GM23338 (cell line): ENCODE measurements around the gene OR2L13. TPM values are rescaled to one million over a fixed set of nuclear protein-coding genes. Genes with fewer than 3 reads are reported as not detected.

Experiments
- ATAC-seq: fragments of 200-7000 bp; cut with Tn5 transposase; 3 replicates; pipeline ENCODE4 v1.9.1; 2020
- DNase-seq: peaks from one replicate; pipeline ENCODE4 v3.0.0-alpha.2; 2015; ENCODE audit warnings: low spot score
- H2AFZ ChIP-seq: fragments of 200-600 bp; sonication (generic); 2 replicates; pipeline ENCODE4 v1.8.0; 2016; ENCODE audit warnings: antibody characterized with exemption, mild to moderate bottlenecking, moderate library complexity
- H3F3A ChIP-seq: fragments of 200-600 bp; sonication (generic); replicated peaks from 2 replicates; pipeline ENCODE4 v1.8.0; 2017; ENCODE audit warnings: antibody characterized with exemption, mixed run types, low read depth
- H3K27ac ChIP-seq: fragments of 200-600 bp; sonication (generic); 2 replicates; pipeline ENCODE4 v1.6.1; 2016; ENCODE audit warnings: low read depth
- H3K27me3 ChIP-seq: fragments of 200-600 bp; sonication (generic); 2 replicates; pipeline ENCODE4 v1.8.0; 2016; ENCODE audit warnings: mild to moderate bottlenecking, mixed run types, moderate library complexity; ENCODE audit not compliant: insufficient read depth
- H3K36me3 ChIP-seq: fragments of 200-600 bp; sonication (generic); 2 replicates; pipeline ENCODE4 v1.8.0; 2016; ENCODE audit warnings: mild to moderate bottlenecking; ENCODE audit not compliant: insufficient read depth
- H3K4me1 ChIP-seq: fragments of 200-600 bp; sonication (generic); 2 replicates; pipeline ENCODE4 v1.8.0; 2016; ENCODE audit warnings: mild to moderate bottlenecking, moderate library complexity; ENCODE audit not compliant: insufficient read depth
- H3K4me2 ChIP-seq: fragments of 200-600 bp; sonication (generic); 2 replicates; pipeline ENCODE4 v1.7.1; 2017; ENCODE audit warnings: mixed run types
- H3K4me3 ChIP-seq: fragments of 200-600 bp; sonication (generic); 2 replicates; pipeline ENCODE4 v1.6.1; 2016; ENCODE audit warnings: mixed run types
- H3K79me2 ChIP-seq: fragments of 200-600 bp; sonication (generic); replicated peaks from 2 replicates; pipeline ENCODE4 v1.8.0; 2017; ENCODE audit warnings: mild to moderate bottlenecking; ENCODE audit not compliant: insufficient read depth
- H3K9me2 ChIP-seq: fragments of 200-600 bp; sonication (generic); 2 replicates; pipeline ENCODE4 v1.8.0; 2017; ENCODE audit not compliant: insufficient read depth
- H4K20me1 ChIP-seq: fragments of 200-600 bp; sonication (generic); replicated peaks from 2 replicates; pipeline ENCODE4 v1.8.0; 2017; ENCODE audit warnings: mild to moderate bottlenecking; ENCODE audit not compliant: insufficient read depth
- H3K27ac Mint-ChIP-seq: 2 replicates; pipeline ENCODE4 v1.8.0; 2020; ENCODE audit warnings: inconsistent platforms, mild to moderate bottlenecking, moderate library complexity, mixed read lengths
- H3K27me3 Mint-ChIP-seq: 3 replicates; pipeline ENCODE4 v1.8.0; 2022; ENCODE audit warnings: low read depth, mild to moderate bottlenecking, moderate library complexity, mixed read lengths, inconsistent platforms; ENCODE audit not compliant: insufficient read depth, poor library complexity
- H3K36me3 Mint-ChIP-seq: 3 replicates; pipeline ENCODE4 v1.8.0; 2021; ENCODE audit warnings: low read depth, mild to moderate bottlenecking, inconsistent platforms, moderate library complexity, mixed read lengths
- H3K4me1 Mint-ChIP-seq: 3 replicates; pipeline ENCODE4 v1.8.0; 2020; ENCODE audit warnings: mild to moderate bottlenecking, inconsistent platforms, mixed read lengths
- H3K4me3 Mint-ChIP-seq: 3 replicates; pipeline ENCODE4 v1.8.0; 2021; ENCODE audit warnings: moderate library complexity, mild to moderate bottlenecking, inconsistent platforms, mixed read lengths
- H3K9me3 Mint-ChIP-seq: 3 replicates; pipeline ENCODE4 v1.8.0; 2020; ENCODE audit warnings: moderate library complexity, mild to moderate bottlenecking, inconsistent platforms, mixed read lengths
- CREB1 ChIP-seq: fragments of 250-450 bp; sonication (Bioruptor Pico); IDR thresholded peaks from 2 replicates; pipeline ENCODE4 v1.5.0; 2020; ENCODE audit warnings: low read depth, mild to moderate bottlenecking, moderate library complexity
- ETS1 ChIP-seq: IDR thresholded peaks from 2 replicates; pipeline ENCODE4 v1.6.1; 2016; ENCODE audit warnings: antibody characterized with exemption
- EZH2 ChIP-seq: fragments of 200-600 bp; sonication (generic); IDR thresholded peaks from one replicate; pipeline ENCODE4 v1.8.0; 2017; ENCODE audit warnings: antibody characterized with exemption, mild to moderate bottlenecking, low read depth; ENCODE audit not compliant: unreplicated experiment
- EZH2phosphoT487 ChIP-seq: fragments of 200-600 bp; sonication (generic); IDR thresholded peaks from one replicate; pipeline ENCODE4 v1.8.1; 2018; ENCODE audit warnings: antibody characterized with exemption; ENCODE audit not compliant: unreplicated experiment
- NANOG ChIP-seq: IDR thresholded peaks from 2 replicates; pipeline ENCODE4 v1.6.1; 2016; ENCODE audit warnings: antibody characterized with exemption, borderline replicate concordance
- POLR2AphosphoS5 ChIP-seq: IDR thresholded peaks from 2 replicates; pipeline ENCODE4 v1.6.1; 2016; ENCODE audit warnings: antibody characterized with exemption, low read depth
- REST ChIP-seq: IDR thresholded peaks from one replicate; pipeline ENCODE4 v1.6.1; 2018; ENCODE audit warnings: antibody characterized with exemption; ENCODE audit not compliant: unreplicated experiment
- STAT1 ChIP-seq: IDR thresholded peaks from one replicate; pipeline ENCODE4 v1.6.1; 2016; ENCODE audit warnings: antibody characterized with exemption; ENCODE audit not compliant: unreplicated experiment
- ZNF114 ChIP-seq: fragments of 250-450 bp; sonication (Bioruptor Pico); IDR thresholded peaks from 2 replicates; pipeline ENCODE4 v1.5.0; 2020; ENCODE audit warnings: mild to moderate bottlenecking, moderate library complexity
- ZNF331 ChIP-seq: fragments of 250-450 bp; sonication (Bioruptor Pico); IDR thresholded peaks from 2 replicates; pipeline ENCODE4 v1.5.0; 2020; ENCODE audit warnings: low read depth, mild to moderate bottlenecking, moderate library complexity
- long read RNA-seq: library from polyadenylated mRNA; unstranded; transcript quantifications from one replicate; pipeline ENCODE4 v2.0.0, GENCODE V29; 2020; ENCODE audit not compliant: unreplicated experiment
- polyA plus RNA-seq: library from polyadenylated mRNA; unstranded; fragments of >200 nt; fragmentation: Nextera tagmentation; extraction: Ambion mirVana; gene quantifications from 2 replicates; pipeline ENCODE4 v1.2.1, GENCODE V29; 2016
- total RNA-seq: library from RNA; depleted of rRNA; stranded (reverse); fragments of >200 nt; shearing (Covaris generic); gene quantifications from 2 replicates; pipeline ENCODE4 v1.2.3, GENCODE V29; 2014; rRNA removed
- TF ChIP-seq, protein P1 (sequence below), 2 experiments: fragments of 200-600 bp in 1 of 2; sonication (generic) in 1 of 2; conservative IDR thresholded peaks; 2 replicates each; pipeline versions ENCODE4 v1.5.1 to v1.6.1; 2016 to 2017; ENCODE audit warnings: antibody characterized with exemption in 2 of 2, low read depth in 2 of 2, mild to moderate bottlenecking in 2 of 2, moderate library complexity in 1 of 2
- TF ChIP-seq, protein P2 (sequence below): fragments of 250-450 bp; sonication (Bioruptor Pico); IDR thresholded peaks from 2 replicates; pipeline ENCODE4 v1.5.0; 2020; ENCODE audit warnings: mild to moderate bottlenecking, moderate library complexity

Gene OR2L13
- total RNA-seq: not detected in 2 replicates
- polyA plus RNA-seq: not detected in 2 replicates
- long read RNA-seq: 0 reads

GRCh38 chr1:248094884-248095283, at the start of gene OR2L13:
TSS of gene OR2L13 (plus strand) at chr1:248095184. CDS start at chr1:248099376, 4,192 bp downstream.
- Histone ChIP-seq H3K9me2 (no peaks in the 10 kb centered on the region), H3K36me3 (no peaks in the 10 kb centered on the region), H3F3A (no peaks in the 10 kb centered on the region), H3K4me3 (no peak within 1 kb of the TSS), H3K27ac (no peak within 1 kb of the TSS), H3K79me2 (no peaks in the 10 kb centered on the region), H3K4me1 (no peaks in the 10 kb centered on the region), H4K20me1 (no peaks in the 10 kb centered on the region), H3K4me2 (no peak within 1 kb of the TSS), H3K27me3 (no peaks in the 10 kb centered on the region), H2AFZ (no peak within 1 kb of the TSS)
- Mint-ChIP-seq H3K27me3 (no peaks in the 10 kb centered on the region), H3K9me3 (peaks cover 96% of the 10 kb centered on the region), H3K4me1 (no peaks in the 10 kb centered on the region), H3K27ac (no peak within 1 kb of the TSS), H3K36me3 (peaks cover 39% of the 10 kb centered on the region), H3K4me3 (no peak within 1 kb of the TSS)
- ATAC-seq (no peak), DNase-seq (no peak)
- TF ChIP-seq, protein P1, sequence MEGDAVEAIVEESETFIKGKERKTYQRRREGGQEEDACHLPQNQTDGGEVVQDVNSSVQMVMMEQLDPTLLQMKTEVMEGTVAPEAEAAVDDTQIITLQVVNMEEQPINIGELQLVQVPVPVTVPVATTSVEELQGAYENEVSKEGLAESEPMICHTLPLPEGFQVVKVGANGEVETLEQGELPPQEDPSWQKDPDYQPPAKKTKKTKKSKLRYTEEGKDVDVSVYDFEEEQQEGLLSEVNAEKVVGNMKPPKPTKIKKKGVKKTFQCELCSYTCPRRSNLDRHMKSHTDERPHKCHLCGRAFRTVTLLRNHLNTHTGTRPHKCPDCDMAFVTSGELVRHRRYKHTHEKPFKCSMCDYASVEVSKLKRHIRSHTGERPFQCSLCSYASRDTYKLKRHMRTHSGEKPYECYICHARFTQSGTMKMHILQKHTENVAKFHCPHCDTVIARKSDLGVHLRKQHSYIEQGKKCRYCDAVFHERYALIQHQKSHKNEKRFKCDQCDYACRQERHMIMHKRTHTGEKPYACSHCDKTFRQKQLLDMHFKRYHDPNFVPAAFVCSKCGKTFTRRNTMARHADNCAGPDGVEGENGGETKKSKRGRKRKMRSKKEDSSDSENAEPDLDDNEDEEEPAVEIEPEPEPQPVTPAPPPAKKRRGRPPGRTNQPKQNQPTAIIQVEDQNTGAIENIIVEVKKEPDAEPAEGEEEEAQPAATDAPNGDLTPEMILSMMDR (conservative IDR thresholded peaks at IDR 0.05; ENCODE audit: low read depth in 2 of 2): no peak
- no peak for TF ChIP-seq CREB1 (CRISPR knock-in tag)
- no peak for TF ChIP-seq ZNF114 (CRISPR knock-in tag)
- TF ChIP-seq STAT1: no peak
- TF ChIP-seq NANOG: no peak
- TF ChIP-seq ETS1: no peak
- no peak for TF ChIP-seq EZH2phosphoT487
- TF ChIP-seq EZH2: no peak
- TF ChIP-seq REST: no peak
- TF ChIP-seq, protein P2, sequence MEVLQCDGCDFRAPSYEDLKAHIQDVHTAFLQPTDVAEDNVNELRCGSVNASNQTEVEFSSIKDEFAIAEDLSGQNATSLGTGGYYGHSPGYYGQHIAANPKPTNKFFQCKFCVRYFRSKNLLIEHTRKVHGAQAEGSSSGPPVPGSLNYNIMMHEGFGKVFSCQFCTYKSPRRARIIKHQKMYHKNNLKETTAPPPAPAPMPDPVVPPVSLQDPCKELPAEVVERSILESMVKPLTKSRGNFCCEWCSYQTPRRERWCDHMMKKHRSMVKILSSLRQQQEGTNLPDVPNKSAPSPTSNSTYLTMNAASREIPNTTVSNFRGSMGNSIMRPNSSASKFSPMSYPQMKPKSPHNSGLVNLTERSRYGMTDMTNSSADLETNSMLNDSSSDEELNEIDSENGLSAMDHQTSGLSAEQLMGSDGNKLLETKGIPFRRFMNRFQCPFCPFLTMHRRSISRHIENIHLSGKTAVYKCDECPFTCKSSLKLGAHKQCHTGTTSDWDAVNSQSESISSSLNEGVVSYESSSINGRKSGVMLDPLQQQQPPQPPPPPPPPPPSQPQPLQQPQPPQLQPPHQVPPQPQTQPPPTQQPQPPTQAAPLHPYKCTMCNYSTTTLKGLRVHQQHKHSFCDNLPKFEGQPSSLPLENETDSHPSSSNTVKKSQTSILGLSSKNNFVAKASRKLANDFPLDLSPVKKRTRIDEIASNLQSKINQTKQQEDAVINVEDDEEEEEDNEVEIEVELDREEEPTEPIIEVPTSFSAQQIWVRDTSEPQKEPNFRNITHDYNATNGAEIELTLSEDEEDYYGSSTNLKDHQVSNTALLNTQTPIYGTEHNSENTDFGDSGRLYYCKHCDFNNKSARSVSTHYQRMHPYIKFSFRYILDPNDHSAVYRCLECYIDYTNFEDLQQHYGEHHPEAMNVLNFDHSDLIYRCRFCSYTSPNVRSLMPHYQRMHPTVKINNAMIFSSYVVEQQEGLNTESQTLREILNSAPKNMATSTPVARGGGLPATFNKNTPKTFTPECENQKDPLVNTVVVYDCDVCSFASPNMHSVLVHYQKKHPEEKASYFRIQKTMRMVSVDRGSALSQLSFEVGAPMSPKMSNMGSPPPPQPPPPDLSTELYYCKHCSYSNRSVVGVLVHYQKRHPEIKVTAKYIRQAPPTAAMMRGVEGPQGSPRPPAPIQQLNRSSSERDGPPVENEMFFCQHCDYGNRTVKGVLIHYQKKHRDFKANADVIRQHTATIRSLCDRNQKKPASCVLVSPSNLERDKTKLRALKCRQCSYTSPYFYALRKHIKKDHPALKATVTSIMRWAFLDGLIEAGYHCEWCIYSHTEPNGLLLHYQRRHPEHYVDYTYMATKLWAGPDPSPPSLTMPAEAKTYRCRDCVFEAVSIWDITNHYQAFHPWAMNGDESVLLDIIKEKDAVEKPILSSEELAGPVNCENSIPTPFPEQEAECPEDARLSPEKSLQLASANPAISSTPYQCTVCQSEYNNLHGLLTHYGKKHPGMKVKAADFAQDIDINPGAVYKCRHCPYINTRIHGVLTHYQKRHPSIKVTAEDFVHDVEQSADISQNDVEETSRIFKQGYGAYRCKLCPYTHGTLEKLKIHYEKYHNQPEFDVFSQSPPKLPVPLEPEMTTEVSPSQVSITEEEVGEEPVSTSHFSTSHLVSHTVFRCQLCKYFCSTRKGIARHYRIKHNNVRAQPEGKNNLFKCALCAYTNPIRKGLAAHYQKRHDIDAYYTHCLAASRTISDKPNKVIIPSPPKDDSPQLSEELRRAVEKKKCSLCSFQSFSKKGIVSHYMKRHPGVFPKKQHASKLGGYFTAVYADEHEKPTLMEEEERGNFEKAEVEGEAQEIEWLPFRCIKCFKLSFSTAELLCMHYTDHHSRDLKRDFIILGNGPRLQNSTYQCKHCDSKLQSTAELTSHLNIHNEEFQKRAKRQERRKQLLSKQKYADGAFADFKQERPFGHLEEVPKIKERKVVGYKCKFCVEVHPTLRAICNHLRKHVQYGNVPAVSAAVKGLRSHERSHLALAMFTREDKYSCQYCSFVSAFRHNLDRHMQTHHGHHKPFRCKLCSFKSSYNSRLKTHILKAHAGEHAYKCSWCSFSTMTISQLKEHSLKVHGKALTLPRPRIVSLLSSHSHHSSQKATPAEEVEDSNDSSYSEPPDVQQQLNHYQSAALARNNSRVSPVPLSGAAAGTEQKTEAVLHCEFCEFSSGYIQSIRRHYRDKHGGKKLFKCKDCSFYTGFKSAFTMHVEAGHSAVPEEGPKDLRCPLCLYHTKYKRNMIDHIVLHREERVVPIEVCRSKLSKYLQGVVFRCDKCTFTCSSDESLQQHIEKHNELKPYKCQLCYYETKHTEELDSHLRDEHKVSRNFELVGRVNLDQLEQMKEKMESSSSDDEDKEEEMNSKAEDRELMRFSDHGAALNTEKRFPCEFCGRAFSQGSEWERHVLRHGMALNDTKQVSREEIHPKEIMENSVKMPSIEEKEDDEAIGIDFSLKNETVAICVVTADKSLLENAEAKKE: no peak
- TF ChIP-seq ZNF331: no peak
- TF ChIP-seq POLR2AphosphoS5: no peak
